Cardiac muscle cell (in vitro differentiated cells and primary cell): ENCODE results near the gene IFT88. TPM values are rescaled to one million over a fixed set of nuclear protein-coding genes. Genes with fewer than 3 reads are reported as not detected.

ENCODE experiments used
- DNase-seq, 2 donors: peaks; one replicate each; pipeline versions ENCODE4 v3.0.0 to v3.0.0-alpha.2; 2010 to 2017; ENCODE audit warnings: low read depth in 1 of 2, low spot score in 1 of 2
- H3K27ac ChIP-seq: fragments of 200-600 bp; sonication (generic); 2 replicates; pipeline ENCODE4 v1.5.1; 2016
- H3K27me3 ChIP-seq: fragments of 200-600 bp; sonication (generic); 2 replicates; pipeline ENCODE4 v1.6.0; 2016; ENCODE audit warnings: control low read depth
- H3K36me3 ChIP-seq: fragments of 200-600 bp; sonication (generic); 2 replicates; pipeline ENCODE4 v1.5.1; 2016; ENCODE audit warnings: control low read depth
- H3K4me1 ChIP-seq: fragments of 200-600 bp; sonication (generic); 2 replicates; pipeline ENCODE4 v1.8.1; 2017; ENCODE audit warnings: low read depth, mild to moderate bottlenecking, mixed run types
- H3K4me3 ChIP-seq: fragments of 200-600 bp; sonication (generic); 2 replicates; pipeline ENCODE4 v1.5.1; 2016; ENCODE audit warnings: mild to moderate bottlenecking
- H3K9me3 ChIP-seq: fragments of 200-600 bp; sonication (generic); 2 replicates; pipeline ENCODE4 v1.5.1; 2017; ENCODE audit warnings: low read depth, mild to moderate bottlenecking, control low read depth
- CTCF ChIP-seq: IDR thresholded peaks from 2 replicates; pipeline ENCODE4 v1.5.1; 2012; ENCODE audit warnings: low read depth, mild to moderate bottlenecking, low read length
- polyA plus RNA-seq: library from polyadenylated mRNA; unstranded; fragments of >200 nt; fragmentation: Nextera tagmentation; extraction: Ambion mirVana; gene quantifications from 2 replicates; pipeline ENCODE4 v1.2.1, GENCODE V29; 2016
- total RNA-seq: library from RNA; depleted of rRNA; stranded (reverse); fragments of >200 nt; gene quantifications from 2 replicates; pipeline ENCODE4 v1.2.3, GENCODE V29; 2016

IFT88 gene
- total and polyA plus RNA-seq, 2 experiments from 2014 or later: 18.2 to 18.6 TPM

DNA sequence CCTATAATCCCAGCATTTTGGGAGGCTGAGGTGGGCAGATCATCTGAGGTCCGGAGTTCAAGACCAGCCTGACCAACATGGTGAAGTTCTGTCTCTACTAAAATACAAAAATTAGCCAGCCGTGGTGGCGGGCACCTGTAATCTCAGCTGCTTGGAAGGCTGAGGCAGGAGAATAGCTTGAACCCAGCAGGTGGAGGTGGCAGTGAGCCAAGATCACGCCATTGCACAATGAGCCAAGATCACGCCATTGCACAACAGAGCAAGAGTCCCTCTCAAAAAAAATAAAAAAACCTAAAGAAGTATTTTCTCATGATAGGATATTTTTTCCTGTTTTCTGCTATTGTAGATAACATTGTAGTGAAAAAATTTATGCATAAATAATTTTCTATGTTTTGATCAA, 13.3 kb downstream of the IFT88 start:
- peak in 1 of 2 donors; percentile 9 for DNase-seq
- H3K4me1 ChIP-seq: no peaks in the 10 kb centered on the region

DNA sequence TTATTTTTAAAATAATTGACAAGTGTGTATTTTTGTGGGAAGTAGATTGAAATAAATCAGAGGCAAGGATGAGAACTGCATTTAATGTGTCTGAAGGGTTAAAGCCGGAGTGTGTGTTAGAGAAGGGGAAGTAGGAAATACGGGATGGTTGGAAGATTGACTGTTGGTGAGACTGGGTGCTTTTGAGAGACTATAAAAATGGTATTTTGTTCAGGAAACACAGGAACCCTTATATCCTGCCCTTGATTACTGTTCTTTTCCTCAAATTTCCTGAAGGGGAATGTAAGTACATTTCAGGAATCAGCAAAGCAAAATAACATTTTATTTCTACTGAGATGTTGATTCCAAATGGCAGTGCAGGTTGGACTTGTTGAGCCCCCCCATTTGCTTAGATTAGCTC, 15.1 kb downstream of the IFT88 start:
- no peak overlapping the region for H3K27ac ChIP-seq
- no peaks in the 10 kb centered on the region for H3K4me1 ChIP-seq
- DNase-seq: no peak
- no peak overlapping the region for H3K4me3 ChIP-seq
- H3K36me3 ChIP-seq: no peaks in the 10 kb centered on the region
- H3K27me3 ChIP-seq: no peaks in the 10 kb centered on the region
- H3K9me3 ChIP-seq: no peaks in the 10 kb centered on the region
- no peak for TF ChIP-seq CTCF

More for the DNA sequence above, 13.3 kb downstream of the IFT88 start:
- Histone ChIP-seq H3K27me3 (no peaks in the 10 kb centered on the region), H3K9me3 (no peaks in the 10 kb centered on the region), H3K27ac (no peak overlapping the region), H3K36me3 (no peaks in the 10 kb centered on the region), H3K4me3 (no peak overlapping the region)
- no peak for TF ChIP-seq CTCF

- Histone ChIP-seq H3K9me3 (no peaks in the 10 kb centered on the region), H3K27ac (no peak overlapping the region), H3K36me3 (no peaks in the 10 kb centered on the region), H3K4me1 (no peaks in the 10 kb centered on the region), H3K27me3 (no peaks in the 10 kb centered on the region), H3K4me3 (no peak overlapping the region)
- TF ChIP-seq CTCF: no peak
- DNase-seq: no peak
Observed at GRCh38 chr13:20583803-20584293, 16.9 kb downstream of the IFT88 start.

DNA sequence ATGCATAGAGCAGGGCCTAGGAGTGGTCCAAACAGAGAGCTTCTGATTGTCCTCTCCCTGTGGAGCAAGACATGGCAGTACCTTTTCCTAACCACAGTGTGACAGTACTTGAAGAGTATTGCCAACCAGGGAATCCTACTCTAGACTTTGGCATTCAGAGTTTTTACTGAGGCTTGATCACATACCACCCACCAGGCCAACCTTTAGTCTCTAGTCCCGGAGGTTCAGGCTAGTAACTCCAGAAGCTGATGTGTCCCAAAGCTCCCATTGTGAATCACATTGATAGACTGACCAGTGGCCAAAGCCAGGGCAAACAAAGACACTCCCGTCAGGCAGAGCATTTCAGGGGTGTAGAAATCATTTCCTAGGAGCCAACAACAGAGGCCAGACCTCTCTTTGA, 18.4 kb downstream of the IFT88 start:
- no peak for DNase-seq
- Histone ChIP-seq H3K36me3 (no peaks in the 10 kb centered on the region), H3K27me3 (no peaks in the 10 kb centered on the region), H3K27ac (no peak overlapping the region), H3K9me3 (no peaks in the 10 kb centered on the region), H3K4me1 (no peaks in the 10 kb centered on the region), H3K4me3 (no peak overlapping the region)
- TF ChIP-seq CTCF: no peak

DNA sequence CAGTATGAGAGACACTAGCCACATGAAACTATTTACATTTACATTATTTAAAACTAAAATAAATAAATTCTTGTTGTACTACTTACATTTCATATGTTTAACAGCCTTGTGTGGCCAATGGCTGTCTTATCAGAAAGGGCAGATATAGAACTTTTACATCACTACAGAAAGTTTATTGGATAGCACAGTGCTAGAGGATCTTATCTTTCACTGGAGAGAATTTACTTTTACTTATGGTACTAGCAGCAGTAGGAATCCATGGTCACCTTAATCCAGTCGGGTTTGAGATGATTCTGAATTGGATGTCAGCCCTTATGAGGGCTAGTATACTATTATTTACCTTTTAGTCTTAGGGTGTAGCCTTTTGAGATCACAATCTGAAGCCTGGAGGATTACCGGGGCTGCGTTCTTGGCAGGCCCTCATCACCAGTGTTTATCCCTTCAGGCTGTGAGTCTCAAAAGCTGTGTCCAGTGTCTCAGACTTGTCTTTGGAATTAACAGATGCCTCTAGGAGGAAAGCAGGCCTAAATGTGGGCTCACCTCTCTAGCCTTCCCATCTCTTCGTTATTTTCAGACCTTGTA, 21.7 kb downstream of the IFT88 start:
- H3K27ac ChIP-seq: no peak overlapping the region
- no peaks in the 10 kb centered on the region for H3K4me1 ChIP-seq
- H3K36me3 ChIP-seq: no peaks in the 10 kb centered on the region
- DNase-seq: no peak
- H3K9me3 ChIP-seq: no peaks in the 10 kb centered on the region
- TF ChIP-seq CTCF: no peak
- H3K4me3 ChIP-seq: no peak overlapping the region
- H3K27me3 ChIP-seq: no peaks in the 10 kb centered on the region

GRCh38 chr13:20590561-20590960, 23.6 kb downstream of the IFT88 start:
- Histone ChIP-seq H3K4me1 (no peaks in the 10 kb centered on the region), H3K27me3 (no peaks in the 10 kb centered on the region), H3K9me3 (no peaks in the 10 kb centered on the region), H3K4me3 (no peak overlapping the region), H3K36me3 (no peaks in the 10 kb centered on the region), H3K27ac (no peak overlapping the region)
- no peak for TF ChIP-seq CTCF
- DNase-seq: no peak
